Lung (tissue), 12 donors: Measurements from ENCODE around the gene ADAMTS18. TPM values are rescaled to one million over a fixed set of nuclear protein-coding genes. Genes with fewer than 3 reads are reported as not detected.

ENCODE experiments used
- ATAC-seq: fragments of 200-7000 bp; cut with Tn5 transposase; one replicate; pipeline ENCODE4 v1.9.1; 2020; ENCODE audit warnings: moderate number of reproducible peaks; ENCODE audit not compliant: insufficient read depth, low FRiP score
- DNase-seq, 3 donors: peaks; one replicate each; pipeline ENCODE4 v3.0.0-alpha.2; 2013 to 2017
- H3K27ac ChIP-seq, 2 donors: one replicate each; pipeline ENCODE4 v1.5.1; 2013; ENCODE audit warnings: mild to moderate bottlenecking in 2 of 2, moderate library complexity in 2 of 2, control low read depth in 1 of 2, inconsistent platforms in 1 of 2, low read depth in 1 of 2, low read length in 1 of 2
- H3K27me3 ChIP-seq, 3 donors: one replicate each; pipeline ENCODE4 v1.5.1; 2013; ENCODE audit warnings: low read length in 2 of 3; ENCODE audit not compliant: control insufficient read depth in 3 of 3, insufficient read depth in 3 of 3
- H3K36me3 ChIP-seq, 4 donors: one replicate each; pipeline ENCODE4 v1.5.1; 2013; ENCODE audit warnings: low read length in 4 of 4, mild to moderate bottlenecking in 1 of 4, moderate library complexity in 1 of 4; ENCODE audit not compliant: control insufficient read depth in 4 of 4, insufficient read depth in 4 of 4
- H3K4me1 ChIP-seq, 5 donors: one replicate each; pipeline ENCODE4 v1.5.1; 2013; ENCODE audit warnings: low read length in 5 of 5, mild to moderate bottlenecking in 2 of 5, moderate library complexity in 1 of 5; ENCODE audit not compliant: control insufficient read depth in 5 of 5, insufficient read depth in 5 of 5
- H3K4me3 ChIP-seq: one replicate; pipeline ENCODE4 v1.5.1; 2013; ENCODE audit warnings: mild to moderate bottlenecking, control low read depth, moderate library complexity
- H3K9ac ChIP-seq, 2 donors: one replicate each; pipeline ENCODE4 v1.5.1; 2013; ENCODE audit warnings: low read length in 2 of 2, control low read depth in 1 of 2; ENCODE audit not compliant: insufficient read depth in 1 of 2
- H3K9me3 ChIP-seq, 4 donors: one replicate each; pipeline ENCODE4 v1.5.1; 2013; ENCODE audit warnings: low read length in 3 of 4, mild to moderate bottlenecking in 1 of 4, moderate library complexity in 1 of 4; ENCODE audit not compliant: control insufficient read depth in 4 of 4, insufficient read depth in 3 of 4
- WGBS, 2 donors: extraction: QIAGEN DNeasy Blood & Tissue Kit; methylation state at CpG; one replicate each; pipeline ENCODE4 v1.1.7; 2013; 5-methylcytosine and 5-hydroxymethylcytosine counted together
- polyA plus RNA-seq, 2 donors: library from polyadenylated mRNA; stranded (reverse); fragments of 200-250 nt; gene quantifications; one replicate each; pipeline ENCODE4 v1.2.1, GENCODE V29; 2013
- total RNA-seq, 2 donors: library from RNA; depleted of rRNA in 1 of 2; stranded (reverse); fragments of >200 nt in 1 of 2; gene quantifications; one replicate each; pipeline ENCODE4 v1.2.1, GENCODE V29; 2014 to 2021
- TF ChIP-seq, protein P1 (sequence below): IDR thresholded peaks from 2 replicates; pipeline ENCODE4 v1.5.1; 2012; ENCODE audit warnings: mild to moderate bottlenecking; ENCODE audit errors: control extremely low read depth, extremely low read depth
- donor health status: control.
- donor health status: control.
- donor health status: Bipolar disorder and iron deficiency.
- donor health status: healthy.
- donor health status: DM: yes; HTN: yes; CAD: no.

Gene ADAMTS18
- total and polyA plus RNA-seq, 4 donors, result 0.02 to 0.82 TPM; not detected in 2

DNA sequence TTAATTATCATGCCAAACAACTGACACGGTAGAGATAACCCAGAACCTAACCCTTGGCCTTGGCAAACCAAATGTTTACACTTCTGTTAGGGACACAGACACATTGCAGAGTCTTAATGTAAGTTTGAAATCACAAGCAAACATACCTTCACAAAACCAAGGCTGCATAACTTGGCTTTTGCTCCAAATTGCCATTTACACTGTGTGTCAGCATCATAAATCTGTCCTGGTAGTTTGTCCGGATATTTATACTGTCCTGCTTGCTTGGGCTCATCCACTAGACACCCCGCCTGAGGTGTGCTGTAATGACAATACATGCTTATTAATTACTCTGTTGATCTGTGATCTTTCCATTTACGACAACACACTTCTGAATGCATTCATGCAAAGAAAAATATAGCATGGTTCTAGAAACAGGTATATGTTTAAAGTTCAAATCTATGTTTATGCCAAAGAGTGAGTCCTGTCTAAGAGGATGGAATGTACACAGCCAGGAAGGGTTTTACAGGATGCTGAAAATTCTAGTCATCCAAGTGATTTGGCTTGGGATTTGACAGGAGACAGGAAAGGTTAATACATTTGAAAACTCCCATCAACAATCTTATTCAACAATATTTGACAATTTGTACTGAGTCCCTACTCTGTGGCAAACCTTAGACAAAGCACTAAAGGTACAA lies 81.1 kb downstream of the ADAMTS18 start:
- Histone ChIP-seq H3K27ac (no peak overlapping the region), H3K36me3 (no peaks in the 10 kb centered on the region), H3K4me1 (peaks cover 0 to 7% (median 0%) of the 10 kb centered on the region in 5 donors), H3K9me3 (no peaks in the 10 kb centered on the region), H3K9ac (no peak overlapping the region), H3K27me3 (no peaks in the 10 kb centered on the region), H3K4me3 (no peak overlapping the region)
- WGBS, 2 donors, result 58 to 66% methylated on average over 4 of the region's 4 CpGs
- no peak for ATAC-seq
- TF ChIP-seq, protein P1, sequence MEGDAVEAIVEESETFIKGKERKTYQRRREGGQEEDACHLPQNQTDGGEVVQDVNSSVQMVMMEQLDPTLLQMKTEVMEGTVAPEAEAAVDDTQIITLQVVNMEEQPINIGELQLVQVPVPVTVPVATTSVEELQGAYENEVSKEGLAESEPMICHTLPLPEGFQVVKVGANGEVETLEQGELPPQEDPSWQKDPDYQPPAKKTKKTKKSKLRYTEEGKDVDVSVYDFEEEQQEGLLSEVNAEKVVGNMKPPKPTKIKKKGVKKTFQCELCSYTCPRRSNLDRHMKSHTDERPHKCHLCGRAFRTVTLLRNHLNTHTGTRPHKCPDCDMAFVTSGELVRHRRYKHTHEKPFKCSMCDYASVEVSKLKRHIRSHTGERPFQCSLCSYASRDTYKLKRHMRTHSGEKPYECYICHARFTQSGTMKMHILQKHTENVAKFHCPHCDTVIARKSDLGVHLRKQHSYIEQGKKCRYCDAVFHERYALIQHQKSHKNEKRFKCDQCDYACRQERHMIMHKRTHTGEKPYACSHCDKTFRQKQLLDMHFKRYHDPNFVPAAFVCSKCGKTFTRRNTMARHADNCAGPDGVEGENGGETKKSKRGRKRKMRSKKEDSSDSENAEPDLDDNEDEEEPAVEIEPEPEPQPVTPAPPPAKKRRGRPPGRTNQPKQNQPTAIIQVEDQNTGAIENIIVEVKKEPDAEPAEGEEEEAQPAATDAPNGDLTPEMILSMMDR, result no peak
- DNase-seq, result no peak

DNA sequence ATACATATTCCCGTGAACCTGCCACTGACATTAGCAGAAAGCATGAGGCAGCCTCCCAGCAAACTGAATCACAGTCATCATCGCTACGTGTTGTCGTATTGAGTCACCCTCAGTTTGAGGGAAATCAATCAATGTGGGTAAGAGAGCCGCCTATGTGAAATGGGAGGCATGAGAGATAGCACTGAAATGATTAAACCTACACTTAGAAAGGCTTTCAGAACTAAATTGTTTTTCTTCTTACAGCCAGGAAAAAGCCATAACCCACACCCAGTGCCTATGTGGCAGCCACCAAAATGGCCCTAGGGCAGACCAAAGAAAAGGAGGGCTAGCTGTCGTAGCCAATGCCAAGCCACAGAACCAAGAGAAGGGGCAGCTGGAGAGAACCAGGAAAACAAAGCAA lies 90.5 kb downstream of the ADAMTS18 start:
- H3K4me1 ChIP-seq, result peaks cover 0 to 3% (median 0%) of the 10 kb centered on the region in 5 donors
- no peak overlapping the region for H3K4me3 ChIP-seq
- no peaks in the 10 kb centered on the region for H3K36me3 ChIP-seq
- no peak overlapping the region for H3K27ac ChIP-seq
- TF ChIP-seq, protein P1, result no peak
- no peaks in the 10 kb centered on the region for H3K9me3 ChIP-seq
- no peak overlapping the region for H3K9ac ChIP-seq
- no peak for DNase-seq
- H3K27me3 ChIP-seq, result no peaks in the 10 kb centered on the region
- WGBS, 2 donors, result 93 to 96% methylated on average over 6 of the region's 6 CpGs
- ATAC-seq, result no peak

- DNase-seq (no peak), ATAC-seq (no peak)
- TF ChIP-seq, protein P1, result no peak
- WGBS, 2 donors, result 70 to 82% methylated on average over 2 of the region's 2 CpGs
- Histone ChIP-seq H3K4me3 (no peak overlapping the region), H3K27me3 (peaks cover 0 to 2% (median 0%) of the 10 kb centered on the region in 3 donors), H3K4me1 (peaks cover 0 to 7% (median 0%) of the 10 kb centered on the region in 5 donors), H3K36me3 (no peaks in the 10 kb centered on the region), H3K9ac (no peak overlapping the region), H3K9me3 (no peaks in the 10 kb centered on the region), H3K27ac (no peak overlapping the region)
These were observed 98.2 kb downstream of the ADAMTS18 start for GRCh38 chr16:77336637-77337036.
